Measurements from ENCODE around the gene CD209. TPM values are rescaled to one million over a fixed set of nuclear protein-coding genes. Genes with fewer than 3 reads are reported as not detected.

The CD209 gene
- total and polyA plus RNA-seq, 12 donors = 0.67 to 50.6 (median 14.8) TPM

- H3K27ac ChIP-seq = no peak overlapping the region
- no peaks in the 10 kb centered on the region for H3K27me3 ChIP-seq
- H3K4me1 ChIP-seq (replicated peaks in 1 of 2) = no peaks in the 10 kb centered on the region
- 56 to 86% (median 66%) methylated on average over 1 of the region's 1 CpG for WGBS, 4 donors
- H3K36me3 ChIP-seq (replicated peaks in 1 of 2) = no peaks in the 10 kb centered on the region
- no peak for TF ChIP-seq CTCF (IDR thresholded peaks at IDR 0.05)
- H3K4me3 ChIP-seq = no peak overlapping the region
- intact Hi-C loops (cut with DNase I) = no loop called here
- DNase-seq = no peak
- no peaks in the 10 kb centered on the region for H3K9me3 ChIP-seq (replicated peaks in 1 of 3)
Observed at GRCh38 chr19:7715671-7716070, 31.7 kb downstream of the CD209 start.

- Histone ChIP-seq H3K4me3 (no peak overlapping the region), H3K9me3 (replicated peaks in 1 of 3) (no peaks in the 10 kb centered on the region), H3K27me3 (no peaks in the 10 kb centered on the region), H3K36me3 (replicated peaks in 1 of 2) (no peaks in the 10 kb centered on the region), H3K27ac (no peak overlapping the region), H3K4me1 (replicated peaks in 1 of 2) (no peaks in the 10 kb centered on the region)
- TF ChIP-seq POLR2A (IDR thresholded peaks at IDR 0.05) (no peak), CTCF (IDR thresholded peaks at IDR 0.05) (no peak)
- no peak for DNase-seq
- intact Hi-C loops (cut with DNase I) = no loop called here
- 75 to 91% (median 84%) methylated on average over 5 of the region's 5 CpGs for WGBS, 4 donors
Observed at GRCh38 chr19:7710616-7711015, 36.7 kb downstream of the CD209 start.

GRCh38 chr19:7709932-7710460 is 37.3 kb downstream of the CD209 start:
- TF ChIP-seq CTCF (IDR thresholded peaks at IDR 0.05) (no peak), POLR2A (IDR thresholded peaks at IDR 0.05) (no peak)
- Histone ChIP-seq H3K4me3 (no peak overlapping the region), H3K36me3 (replicated peaks in 1 of 2) (no peaks in the 10 kb centered on the region), H3K9me3 (replicated peaks in 1 of 3) (no peaks in the 10 kb centered on the region), H3K4me1 (replicated peaks in 1 of 2) (no peaks in the 10 kb centered on the region), H3K27ac (no peak overlapping the region), H3K27me3 (no peaks in the 10 kb centered on the region)
- intact Hi-C loops (cut with DNase I) = no loop called here
- no peak for DNase-seq
- 73 to 93% (median 76%) methylated on average over 7 to 10 of the region's 10 CpGs for WGBS, 4 donors

- WGBS, 4 donors = 46 to 69% (median 63%) methylated on average over 6 to 8 of the region's 8 CpGs
- Histone ChIP-seq H3K36me3 (replicated peaks in 1 of 2) (no peaks in the 10 kb centered on the region), H3K27me3 (no peaks in the 10 kb centered on the region), H3K27ac (peak overlapping the region in 3 of 5 donors; percentile 21 to 68 (median 40)), H3K9me3 (replicated peaks in 1 of 3) (no peaks in the 10 kb centered on the region), H3K4me1 (replicated peaks in 1 of 2) (no peaks in the 10 kb centered on the region), H3K4me3 (no peak overlapping the region)
- intact Hi-C loops (cut with DNase I) = no loop called here
- no peak for DNase-seq
- TF ChIP-seq CTCF (IDR thresholded peaks at IDR 0.05) = no peak
- TF ChIP-seq POLR2A (IDR thresholded peaks at IDR 0.05) = no peak
Observed at GRCh38 chr19:7706955-7707456, 40.3 kb downstream of the CD209 start.
